Measurements from ENCODE around the gene PGLYRP3.

The PGLYRP3 gene

GRCh38 chr1:153310526-153310925, 2.2 kb downstream of the PGLYRP3 start:
- no peak for DNase-seq

GRCh38 chr1:153309441-153309840, 3.3 kb downstream of the PGLYRP3 start:
- no peak for DNase-seq

GRCh38 chr1:153308540-153308939, 4.2 kb downstream of the PGLYRP3 start:
- no peak for DNase-seq

GRCh38 chr1:153307221-153307600, 5.5 kb downstream of the PGLYRP3 start:
- DNase-seq, result no peak

GRCh38 chr1:153306303-153307220, 6.2 kb downstream of the PGLYRP3 start:
- no peak for DNase-seq

- no peak for DNase-seq
Observed at GRCh38 chr1:153305682-153306081, 7.1 kb downstream of the PGLYRP3 start.

- DNase-seq, result no peak
Observed at GRCh38 chr1:153302308-153302707, 10.4 kb downstream of the PGLYRP3 start.

GRCh38 chr1:153293851-153294250, 18.9 kb downstream of the PGLYRP3 start:
- DNase-seq, result no peak

GRCh38 chr1:153293480-153293775, 19.3 kb downstream of the PGLYRP3 start:
- DNase-seq, result no peak

GRCh38 chr1:153292740-153293479, 19.8 kb downstream of the PGLYRP3 start:
- DNase-seq, result no peak

GRCh38 chr1:153292185-153292584, 20.6 kb downstream of the PGLYRP3 start:
- no peak for DNase-seq

GRCh38 chr1:153291514-153291913, 21.2 kb downstream of the PGLYRP3 start:
- DNase-seq, result no peak

GRCh38 chr1:153288634-153289275, 24.0 kb downstream of the PGLYRP3 start:
- peak; percentile 70 for DNase-seq

- DNase-seq, result peak; percentile 67
Observed at GRCh38 chr1:153277852-153278251, 34.9 kb downstream of the PGLYRP3 start.

- DNase-seq, result no peak
Observed at GRCh38 chr1:153272186-153272585, 40.6 kb downstream of the PGLYRP3 start.

GRCh38 chr1:153271711-153272110, 41.0 kb downstream of the PGLYRP3 start:
- DNase-seq, result no peak

- no peak for DNase-seq
Observed at GRCh38 chr1:153265457-153265856, 47.3 kb downstream of the PGLYRP3 start.

- DNase-seq, result no peak
Observed at GRCh38 chr1:153262462-153263157, 50.1 kb downstream of the PGLYRP3 start.

GRCh38 chr1:153262070-153262366, 50.7 kb downstream of the PGLYRP3 start:
- no peak for DNase-seq

- no peak for DNase-seq
Observed at GRCh38 chr1:153261281-153262069, 51.3 kb downstream of the PGLYRP3 start.

GRCh38 chr1:153260585-153261280, 52.0 kb downstream of the PGLYRP3 start:
- peak; percentile 59 for DNase-seq

- no peak for DNase-seq
Observed at GRCh38 chr1:153259387-153259786, 53.4 kb downstream of the PGLYRP3 start, which contains the start of gene LORICRIN. LORICRIN (plus strand) TSS chr1:153259687; CDS start chr1:153260950, 1,263 bp downstream.

All from activated CD8-positive, alpha-beta memory T cell treated with anti-CD3 and anti-CD28 coated beads, Interleukin-2, amount 50 U/mL, for 48 hours (primary cell).